ENCODE data around the gene SCG5. TPM values are rescaled to one million over a fixed set of nuclear protein-coding genes. Genes with fewer than 3 reads are reported as not detected.

Gene SCG5
- total RNA-seq, 2 experiments from 2014 or later = 0.57 to 0.94 TPM

- CTCF ChIA-PET = interaction anchor here (1.2 kb wide), 1 partner anchor 14 kb away, joined by 3 read pairs; no protein-coding TSS in a partner anchor
- Mint-ChIP-seq H3K27me3 (ENCODE audit: low read depth) (no peaks in the 10 kb centered on the region), H3K27ac (no peak overlapping the region)
Measured at GRCh38 chr15:32664796-32665195, 23.3 kb downstream of the SCG5 start.

DNA sequence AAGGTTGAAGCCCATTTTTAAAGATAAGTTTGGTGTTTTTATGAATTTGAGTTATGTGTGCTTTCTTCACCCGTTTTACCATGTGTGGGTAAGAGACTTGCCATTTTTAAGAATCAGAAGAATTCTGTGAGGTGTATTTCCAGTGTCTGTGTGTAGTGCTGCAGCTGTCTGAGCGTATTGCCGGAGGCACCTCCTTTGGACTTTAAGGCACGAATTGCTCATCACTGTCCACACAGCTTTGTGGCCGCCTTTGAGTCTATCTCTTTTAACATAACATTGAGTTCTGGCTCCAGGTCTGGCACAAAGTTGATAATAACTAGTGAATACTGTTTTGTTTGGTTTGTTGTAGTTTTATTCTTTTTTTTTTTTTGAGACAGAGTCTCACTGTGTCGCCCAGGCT is 25.8 kb downstream of the SCG5 start:
- peaks cover 4% of the 10 kb centered on the region for H3K4me1 Mint-ChIP-seq (ENCODE audit: low read depth)
- CTCF ChIA-PET = no interaction called here
- H3K27ac Mint-ChIP-seq = no peak overlapping the region
- no peaks in the 10 kb centered on the region for H3K27me3 Mint-ChIP-seq (ENCODE audit: low read depth)
- intact Hi-C loops (cut with micrococcal nuclease) = loop anchor here (10.0 kb wide), 3 partner anchors 167 to 467 kb away; no protein-coding TSS in a partner anchor
- no peak for DNase-seq
- H3K9me3 Mint-ChIP-seq = no peaks in the 10 kb centered on the region
- H3K4me3 Mint-ChIP-seq = no peak overlapping the region
- H3K36me3 Mint-ChIP-seq (ENCODE audit: low read depth) = no peaks in the 10 kb centered on the region

More at GRCh38 chr15:32664796-32665195, 23.3 kb downstream of the SCG5 start:
- Mint-ChIP-seq H3K4me3 (no peak overlapping the region), H3K4me1 (ENCODE audit: low read depth) (peaks cover 4% of the 10 kb centered on the region), H3K9me3 (no peaks in the 10 kb centered on the region), H3K36me3 (ENCODE audit: low read depth) (no peaks in the 10 kb centered on the region)
- intact Hi-C loops (cut with micrococcal nuclease) = loop anchor here (5.0 to 10.0 kb wide), 4 partner anchors 170 to 470 kb away; no protein-coding TSS in a partner anchor
- DNase-seq = no peak

DNA sequence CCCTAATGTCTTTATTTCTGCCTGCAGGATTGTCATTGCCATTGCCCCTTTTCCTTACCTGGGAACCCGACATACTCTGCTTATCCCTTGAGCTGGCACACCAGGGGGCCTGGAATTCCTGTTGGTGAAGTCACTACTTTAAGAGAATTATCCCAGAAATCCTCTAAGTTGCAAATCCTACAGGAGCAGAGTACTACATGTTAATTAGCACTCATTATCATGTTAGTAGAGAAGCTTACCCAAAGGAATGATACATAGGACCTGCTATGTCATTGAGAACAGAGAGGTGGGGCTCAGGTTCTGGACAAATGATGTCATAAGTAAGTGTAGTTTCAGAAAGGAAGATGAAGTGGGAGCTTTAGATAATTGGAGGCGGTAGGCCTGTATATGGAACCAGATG is 27.4 kb downstream of the SCG5 start:
- H3K9me3 Mint-ChIP-seq = no peaks in the 10 kb centered on the region
- no peaks in the 10 kb centered on the region for H3K27me3 Mint-ChIP-seq (ENCODE audit: low read depth)
- CTCF ChIA-PET = interaction anchor here (0.5 to 1.2 kb wide), 3 partner anchors 10 to 16 kb away, joined by 3 to 4 read pairs (median 3); no protein-coding TSS in a partner anchor
- no peak for DNase-seq
- intact Hi-C loops (cut with micrococcal nuclease) = loop anchor here (10.0 kb wide), 3 partner anchors 166 to 466 kb away; no protein-coding TSS in a partner anchor
- H3K36me3 Mint-ChIP-seq (ENCODE audit: low read depth) = no peaks in the 10 kb centered on the region
- H3K27ac Mint-ChIP-seq = no peak overlapping the region
- no peaks in the 10 kb centered on the region for H3K4me1 Mint-ChIP-seq (ENCODE audit: low read depth)
- no peak overlapping the region for H3K4me3 Mint-ChIP-seq

DNA sequence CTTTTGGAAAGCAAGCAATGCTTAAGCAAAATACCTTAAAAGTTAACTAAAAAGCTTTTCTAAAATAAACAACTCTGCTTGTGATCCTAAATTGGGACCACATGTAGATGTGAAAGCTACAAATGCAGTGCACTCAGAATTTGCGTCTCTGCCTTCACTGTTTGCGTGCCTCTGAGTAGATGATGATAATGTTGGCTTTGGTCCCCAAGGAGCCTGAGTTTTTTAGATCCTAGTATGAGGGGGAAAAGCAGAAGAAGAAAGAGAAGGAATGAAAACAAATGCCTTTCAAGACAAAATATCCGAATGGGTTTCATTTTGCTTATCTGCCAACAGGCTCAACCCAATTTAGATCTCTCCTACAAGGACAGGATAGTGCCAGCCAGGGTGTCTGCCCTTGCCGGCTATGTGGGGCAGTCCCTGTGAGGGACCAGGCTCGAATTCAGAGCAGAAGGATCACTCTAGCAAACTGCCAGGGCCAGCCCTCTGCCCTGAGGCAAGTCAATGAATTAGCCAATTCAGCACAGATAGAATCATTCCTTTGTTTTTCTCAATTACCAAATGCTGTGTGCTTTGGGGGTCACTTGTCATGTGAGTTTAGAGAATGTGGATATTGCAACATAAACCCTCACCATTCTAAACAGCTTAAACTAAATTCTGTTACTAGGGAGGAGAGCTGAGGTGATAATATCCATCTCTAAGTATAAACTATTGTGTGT is 28.5 kb downstream of the SCG5 start:
- Mint-ChIP-seq H3K36me3 (ENCODE audit: low read depth) (no peaks in the 10 kb centered on the region), H3K9me3 (no peaks in the 10 kb centered on the region), H3K27me3 (ENCODE audit: low read depth) (no peaks in the 10 kb centered on the region), H3K4me3 (no peak overlapping the region), H3K4me1 (ENCODE audit: low read depth) (no peaks in the 10 kb centered on the region), H3K27ac (no peak overlapping the region)
- intact Hi-C loops (cut with micrococcal nuclease) = loop anchor here (10.0 kb wide), 3 partner anchors 165 to 465 kb away; no protein-coding TSS in a partner anchor
- no peak for DNase-seq
- CTCF ChIA-PET = interaction anchor here (0.7 to 1.2 kb wide), 3 partner anchors 8 to 19 kb away, joined by 3 to 6 read pairs (median 3); no protein-coding TSS in a partner anchor

GRCh38 chr15:32670623-32671022 is 29.1 kb downstream of the SCG5 start:
- CTCF ChIA-PET = interaction anchor here (0.7 kb wide), 2 partner anchors 9 to 18 kb away, joined by 3 to 6 read pairs; no protein-coding TSS in a partner anchor
- no peaks in the 10 kb centered on the region for H3K36me3 Mint-ChIP-seq (ENCODE audit: low read depth)
- intact Hi-C loops (cut with micrococcal nuclease) = no loop called here
- H3K27ac Mint-ChIP-seq = no peak overlapping the region
- DNase-seq = no peak
- no peak overlapping the region for H3K4me3 Mint-ChIP-seq
- H3K4me1 Mint-ChIP-seq (ENCODE audit: low read depth) = no peaks in the 10 kb centered on the region
- H3K27me3 Mint-ChIP-seq (ENCODE audit: low read depth) = no peaks in the 10 kb centered on the region
- no peaks in the 10 kb centered on the region for H3K9me3 Mint-ChIP-seq

DNA sequence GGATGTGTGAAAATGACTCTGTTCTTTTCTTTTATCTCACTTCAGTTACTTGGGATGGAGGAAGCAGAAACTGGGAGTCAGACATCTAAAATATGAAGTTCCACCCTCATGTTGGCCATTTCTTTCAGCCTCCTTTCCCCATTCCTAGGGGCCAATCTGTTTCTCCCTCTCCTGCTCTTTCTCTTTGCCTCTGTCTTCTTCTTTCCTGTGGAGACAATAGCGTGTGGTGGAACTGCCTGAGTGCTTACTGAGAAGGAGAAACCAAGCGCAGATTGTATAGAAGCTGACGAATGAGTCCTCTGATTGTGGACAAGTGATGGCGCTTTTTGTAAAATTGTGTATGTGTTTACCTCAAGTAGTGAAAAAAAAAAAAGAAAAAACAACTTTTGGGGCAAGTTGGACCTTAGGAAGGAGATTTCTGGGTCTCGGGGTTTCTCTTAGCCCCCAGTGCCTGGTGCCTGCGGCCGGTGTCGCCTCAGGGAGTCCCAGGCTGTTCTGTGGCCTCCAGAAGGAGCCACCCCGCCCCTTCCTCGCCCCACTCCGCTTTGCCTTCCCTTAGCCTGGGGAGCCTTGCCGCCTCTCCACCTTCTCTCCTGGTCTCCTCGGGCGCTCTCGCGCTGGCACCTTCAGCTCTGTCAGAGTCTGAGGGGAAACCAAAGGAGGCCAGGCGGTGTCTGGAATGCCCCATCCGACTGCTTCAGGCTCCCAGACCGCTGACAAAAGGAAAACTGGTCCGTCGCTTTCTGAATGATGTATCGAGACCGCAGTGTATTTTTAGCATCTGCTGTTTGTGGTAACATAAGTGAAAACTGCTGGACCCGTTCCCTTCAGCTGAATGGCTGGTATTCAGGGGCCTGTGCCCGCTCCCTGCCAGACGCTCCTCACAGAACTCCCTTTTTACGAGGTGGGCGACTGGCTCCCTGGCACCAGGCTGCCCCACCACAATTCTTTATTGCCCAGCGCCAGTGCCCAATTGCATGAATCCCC is 30.1 kb downstream of the SCG5 start:
- H3K27ac Mint-ChIP-seq = no peak overlapping the region
- no peaks in the 10 kb centered on the region for H3K27me3 Mint-ChIP-seq (ENCODE audit: low read depth)
- intact Hi-C loops (cut with micrococcal nuclease) = no loop called here
- CTCF ChIA-PET = no interaction called here
- no peaks in the 10 kb centered on the region for H3K9me3 Mint-ChIP-seq
- no peaks in the 10 kb centered on the region for H3K4me1 Mint-ChIP-seq (ENCODE audit: low read depth)
- H3K4me3 Mint-ChIP-seq = no peak overlapping the region
- no peak for DNase-seq
- H3K36me3 Mint-ChIP-seq (ENCODE audit: low read depth) = no peaks in the 10 kb centered on the region

GRCh38 chr15:32674681-32675080 is 33.2 kb downstream of the SCG5 start:
- H3K36me3 Mint-ChIP-seq (ENCODE audit: low read depth) = no peaks in the 10 kb centered on the region
- DNase-seq = no peak
- no peaks in the 10 kb centered on the region for H3K9me3 Mint-ChIP-seq
- no peak overlapping the region for H3K4me3 Mint-ChIP-seq
- no peak overlapping the region for H3K27ac Mint-ChIP-seq
- intact Hi-C loops (cut with micrococcal nuclease) = no loop called here
- CTCF ChIA-PET = interaction anchor here (0.7 to 1.0 kb wide), 2 partner anchors 12 to 49 kb away, joined by 3 to 4 read pairs; no protein-coding TSS in a partner anchor
- no peaks in the 10 kb centered on the region for H3K27me3 Mint-ChIP-seq (ENCODE audit: low read depth)
- no peaks in the 10 kb centered on the region for H3K4me1 Mint-ChIP-seq (ENCODE audit: low read depth)

- CTCF ChIA-PET = interaction anchor here (0.7 to 1.0 kb wide), 2 partner anchors 13 to 48 kb away, joined by 3 to 4 read pairs; no protein-coding TSS in a partner anchor
- Mint-ChIP-seq H3K27ac (no peak overlapping the region), H3K4me1 (ENCODE audit: low read depth) (no peaks in the 10 kb centered on the region), H3K4me3 (no peak overlapping the region), H3K9me3 (no peaks in the 10 kb centered on the region), H3K27me3 (ENCODE audit: low read depth) (no peaks in the 10 kb centered on the region), H3K36me3 (ENCODE audit: low read depth) (no peaks in the 10 kb centered on the region)
- intact Hi-C loops (cut with micrococcal nuclease) = no loop called here
- DNase-seq = no peak
Measured at GRCh38 chr15:32675466-32675865, 34.0 kb downstream of the SCG5 start.

GRCh38 chr15:32676169-32676568 is 34.7 kb downstream of the SCG5 start:
- Mint-ChIP-seq H3K27me3 (ENCODE audit: low read depth) (no peaks in the 10 kb centered on the region), H3K36me3 (ENCODE audit: low read depth) (no peaks in the 10 kb centered on the region), H3K9me3 (no peaks in the 10 kb centered on the region), H3K4me3 (no peak overlapping the region), H3K27ac (no peak overlapping the region), H3K4me1 (ENCODE audit: low read depth) (no peaks in the 10 kb centered on the region)
- CTCF ChIA-PET = interaction anchor here (0.8 to 1.1 kb wide), 2 partner anchors 10 to 13 kb away, joined by 3 to 5 read pairs; no protein-coding TSS in a partner anchor
- no peak for DNase-seq
- intact Hi-C loops (cut with micrococcal nuclease) = no loop called here

- intact Hi-C loops (cut with micrococcal nuclease) = no loop called here
- H3K36me3 Mint-ChIP-seq (ENCODE audit: low read depth) = no peaks in the 10 kb centered on the region
- DNase-seq = no peak
- H3K27ac Mint-ChIP-seq = no peak overlapping the region
- H3K4me3 Mint-ChIP-seq = no peak overlapping the region
- no peaks in the 10 kb centered on the region for H3K27me3 Mint-ChIP-seq (ENCODE audit: low read depth)
- CTCF ChIA-PET = interaction anchor here (0.6 kb wide), 1 partner anchor 14 kb away, joined by 3 read pairs; no protein-coding TSS in a partner anchor
- H3K4me1 Mint-ChIP-seq (ENCODE audit: low read depth) = no peaks in the 10 kb centered on the region
- no peaks in the 10 kb centered on the region for H3K9me3 Mint-ChIP-seq
Measured at GRCh38 chr15:32677238-32677750, 35.8 kb downstream of the SCG5 start.

GRCh38 chr15:32679298-32679690 is 37.8 kb downstream of the SCG5 start:
- peaks cover 3% of the 10 kb centered on the region for H3K4me1 Mint-ChIP-seq (ENCODE audit: low read depth)
- CTCF ChIA-PET = interaction anchor here (0.7 kb wide), 3 partner anchors 10 to 471 kb away, joined by 3 to 4 read pairs (median 3); no protein-coding TSS in a partner anchor
- no peak overlapping the region for H3K27ac Mint-ChIP-seq
- no peaks in the 10 kb centered on the region for H3K36me3 Mint-ChIP-seq (ENCODE audit: low read depth)
- H3K4me3 Mint-ChIP-seq = no peak overlapping the region
- intact Hi-C loops (cut with micrococcal nuclease) = no loop called here
- DNase-seq = no peak
- H3K27me3 Mint-ChIP-seq (ENCODE audit: low read depth) = no peaks in the 10 kb centered on the region
- H3K9me3 Mint-ChIP-seq = no peaks in the 10 kb centered on the region

DNA sequence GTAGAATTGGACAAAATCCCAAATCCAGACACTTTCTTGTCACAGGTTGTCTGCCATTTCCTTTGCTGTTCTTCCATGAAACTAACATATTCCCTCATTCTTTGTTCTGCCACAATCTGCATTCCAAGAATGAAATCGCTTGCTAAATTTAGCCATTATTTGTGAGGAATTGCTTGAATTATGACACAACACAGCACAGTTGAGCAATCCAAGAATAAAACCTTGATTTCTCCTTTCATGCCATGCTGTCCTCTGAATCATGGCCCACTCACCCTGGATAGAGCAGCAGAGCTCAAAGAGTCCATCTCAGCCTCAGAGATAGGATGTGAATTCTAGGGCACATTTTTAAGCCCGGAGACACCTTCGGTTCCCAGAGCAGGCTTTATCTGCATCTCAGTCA is 41.1 kb downstream of the SCG5 start:
- no peak for DNase-seq
- H3K4me3 Mint-ChIP-seq = no peak overlapping the region
- no peaks in the 10 kb centered on the region for H3K27me3 Mint-ChIP-seq (ENCODE audit: low read depth)
- intact Hi-C loops (cut with micrococcal nuclease) = no loop called here
- no peaks in the 10 kb centered on the region for H3K36me3 Mint-ChIP-seq (ENCODE audit: low read depth)
- CTCF ChIA-PET = interaction anchor here (3.2 kb wide), 1 partner anchor 19 kb away, joined by 11 read pairs; no protein-coding TSS in a partner anchor
- H3K27ac Mint-ChIP-seq = no peak overlapping the region
- peaks cover 5% of the 10 kb centered on the region for H3K4me1 Mint-ChIP-seq (ENCODE audit: low read depth)
- no peaks in the 10 kb centered on the region for H3K9me3 Mint-ChIP-seq

Data from activated naive CD4-positive, alpha-beta T cell treated with anti-CD3 and anti-CD28 coated beads for 36 hours (primary cell).